Mucosa of stomach (tissue), 1 donor: ENCODE data around the gene FETUB.
"Not testable (repeated sequence)": the region's sequence is repeated elsewhere in the genome, so short reads cannot be mapped to it uniquely, and the experiment has no call there.

Experiments used
- H3K27me3 ChIP-seq: one replicate; pipeline ENCODE4 v1.7.0; 2013; ENCODE audit warnings: mild to moderate bottlenecking, low read length; ENCODE audit not compliant: control insufficient read depth, insufficient read depth
- H3K36me3 ChIP-seq: one replicate; pipeline ENCODE4 v1.7.0; 2013; ENCODE audit warnings: low read length; ENCODE audit not compliant: control insufficient read depth, insufficient read depth
- H3K4me1 ChIP-seq: one replicate; pipeline ENCODE4 v1.7.0; 2013; ENCODE audit warnings: mild to moderate bottlenecking, low read length; ENCODE audit not compliant: control insufficient read depth, insufficient read depth
- H3K4me3 ChIP-seq: one replicate; pipeline ENCODE4 v1.7.0; 2013; ENCODE audit warnings: low read length
- H3K9ac ChIP-seq: one replicate; pipeline ENCODE4 v1.7.0; 2013; ENCODE audit warnings: mild to moderate bottlenecking, low read length, moderate library complexity
- H3K9me3 ChIP-seq: one replicate; pipeline ENCODE4 v1.7.0; 2013; ENCODE audit warnings: mild to moderate bottlenecking, low read length, moderate library complexity; ENCODE audit not compliant: control insufficient read depth
- donor health status: Pancreatic carcinoma.

The FETUB gene

DNA sequence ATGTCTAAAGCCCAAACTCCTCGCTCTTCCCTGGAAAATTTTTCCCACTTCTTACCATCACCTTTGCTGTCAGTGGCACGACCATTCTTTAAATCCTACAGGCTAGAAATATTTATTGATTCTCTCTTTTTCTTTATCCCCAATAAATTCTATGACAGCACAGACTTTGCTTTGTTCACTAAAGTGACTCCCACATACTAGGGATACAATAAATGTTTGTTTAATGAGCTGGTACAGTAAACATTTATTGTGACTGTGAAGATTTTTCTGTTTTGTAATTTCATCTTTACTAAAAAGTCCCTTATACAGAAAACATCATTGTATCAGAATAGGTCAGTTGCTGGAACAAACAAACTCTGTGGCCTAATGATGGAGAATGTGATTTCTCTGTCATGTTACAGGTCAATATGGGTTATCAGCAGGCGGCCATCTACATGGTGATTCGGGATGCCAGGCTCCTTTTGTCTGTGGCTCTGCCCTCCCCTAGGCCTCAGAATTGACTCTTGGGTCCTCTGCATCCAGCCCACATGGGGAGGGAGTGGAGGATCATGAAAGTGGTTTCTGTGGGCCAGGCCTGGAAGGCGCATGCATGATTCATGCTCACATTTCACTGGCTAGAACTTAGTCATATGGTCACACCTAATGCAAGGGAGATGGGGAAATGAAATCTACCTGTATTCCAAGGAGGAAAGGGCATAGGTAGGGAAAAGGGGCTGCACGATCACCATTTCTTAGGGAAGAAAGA lies 54.3 kb downstream of the FETUB start:
- peaks cover 16% of the 10 kb centered on the region for H3K27me3 ChIP-seq
- H3K4me1 ChIP-seq, result no peaks in the 10 kb centered on the region
- no peak overlapping the region for H3K9ac ChIP-seq
- no peak overlapping the region for H3K4me3 ChIP-seq
- H3K36me3 ChIP-seq, result no peaks in the 10 kb centered on the region
- no peaks in the 10 kb centered on the region for H3K9me3 ChIP-seq

GRCh38 chr3:186696522-186696921 lies 56.3 kb downstream of the FETUB start:
- Histone ChIP-seq H3K4me1 (no peaks in the 10 kb centered on the region), H3K27me3 (peaks cover 16% of the 10 kb centered on the region), H3K4me3 (no peak overlapping the region), H3K9ac (no peak overlapping the region), H3K36me3 (no peaks in the 10 kb centered on the region), H3K9me3 (no peaks in the 10 kb centered on the region)

- Histone ChIP-seq H3K9me3 (no peaks in the 10 kb centered on the region), H3K9ac (no peak overlapping the region), H3K4me1 (no peaks in the 10 kb centered on the region), H3K4me3 (no peak overlapping the region), H3K27me3 (peaks cover 10% of the 10 kb centered on the region), H3K36me3 (no peaks in the 10 kb centered on the region)
These were observed 57.3 kb downstream of the FETUB start for GRCh38 chr3:186697510-186697909.

DNA sequence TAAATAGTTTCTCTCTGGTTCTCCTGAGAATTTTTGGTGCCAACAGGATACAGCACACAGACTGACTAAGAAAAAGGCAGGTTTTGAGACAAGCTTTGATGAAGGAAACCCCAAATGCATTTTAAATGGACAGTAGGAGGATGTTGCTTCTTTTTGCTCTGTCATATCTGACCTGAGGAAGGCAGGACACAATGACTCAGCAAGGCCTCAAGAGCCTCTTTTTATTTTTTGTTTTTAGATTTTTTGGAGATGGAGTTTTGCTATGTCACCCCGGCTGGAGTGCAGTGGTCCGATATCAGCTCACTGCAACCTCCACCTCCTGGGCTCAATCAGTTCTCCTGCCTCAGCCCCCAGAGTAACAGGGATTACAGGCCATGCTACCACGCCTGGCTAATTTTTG lies 60.1 kb downstream of the FETUB start:
- Histone ChIP-seq H3K36me3 (no peaks in the 10 kb centered on the region), H3K9ac (no peak overlapping the region), H3K9me3 (no peaks in the 10 kb centered on the region), H3K27me3 (peaks cover 5% of the 10 kb centered on the region), H3K4me3 (no peak overlapping the region), H3K4me1 (no peaks in the 10 kb centered on the region)

DNA sequence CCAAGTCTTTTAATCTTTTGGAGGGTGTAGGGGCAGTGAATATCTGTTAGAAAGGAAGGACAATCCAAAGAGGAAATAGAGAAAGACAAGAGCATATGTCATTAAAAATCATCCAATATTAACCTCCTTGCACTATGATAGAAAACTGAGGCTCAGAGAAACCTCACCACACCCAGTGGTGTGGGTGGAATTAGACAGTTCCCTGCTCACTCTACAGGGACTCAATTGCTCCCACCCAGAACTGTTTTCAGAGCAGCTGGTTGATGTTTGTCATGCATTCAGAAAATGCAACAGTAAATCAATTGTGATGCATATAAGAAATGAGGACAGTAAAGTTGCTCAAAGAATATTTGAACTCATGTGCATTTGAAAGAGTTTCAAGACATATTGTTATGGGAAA lies 62.3 kb downstream of the FETUB start:
- H3K9me3 ChIP-seq, result not testable (repeated sequence)

More for the DNA sequence above, 62.3 kb downstream of the FETUB start:
- not testable (repeated sequence) for H3K9ac ChIP-seq, H3K36me3 ChIP-seq, H3K4me3 ChIP-seq, H3K27me3 ChIP-seq, H3K4me1 ChIP-seq
